GM19328 (cell line): ENCODE measurements around the gene CEMIP.

ENCODE experiments used
- ATAC-seq: cut with Tn5 transposase; IDR thresholded peaks from one replicate; pipeline ENCODE4 v1.9.1; 2021; ENCODE audit warnings: mild to moderate bottlenecking, moderate library complexity; ENCODE audit not compliant: unreplicated experiment

Gene CEMIP

GRCh38 chr15:80920271-80920699, 141.1 kb downstream of the CEMIP start:
- no peak for ATAC-seq

GRCh38 chr15:80921736-80922410, 142.7 kb downstream of the CEMIP start:
- no peak for ATAC-seq

- no peak for ATAC-seq
These were observed 144.5 kb downstream of the CEMIP start for GRCh38 chr15:80923668-80924067.

GRCh38 chr15:80924278-80924677, 145.1 kb downstream of the CEMIP start:
- no peak for ATAC-seq

- ATAC-seq, result no peak
These were observed 146.5 kb downstream of the CEMIP start for GRCh38 chr15:80925597-80926059.

GRCh38 chr15:80926126-80926525, 147.0 kb downstream of the CEMIP start:
- no peak for ATAC-seq

- no peak for ATAC-seq
These were observed 150.1 kb downstream of the CEMIP start for GRCh38 chr15:80929225-80929624.

- ATAC-seq, result no peak
These were observed 150.5 kb downstream of the CEMIP start for GRCh38 chr15:80929689-80930088.

DNA sequence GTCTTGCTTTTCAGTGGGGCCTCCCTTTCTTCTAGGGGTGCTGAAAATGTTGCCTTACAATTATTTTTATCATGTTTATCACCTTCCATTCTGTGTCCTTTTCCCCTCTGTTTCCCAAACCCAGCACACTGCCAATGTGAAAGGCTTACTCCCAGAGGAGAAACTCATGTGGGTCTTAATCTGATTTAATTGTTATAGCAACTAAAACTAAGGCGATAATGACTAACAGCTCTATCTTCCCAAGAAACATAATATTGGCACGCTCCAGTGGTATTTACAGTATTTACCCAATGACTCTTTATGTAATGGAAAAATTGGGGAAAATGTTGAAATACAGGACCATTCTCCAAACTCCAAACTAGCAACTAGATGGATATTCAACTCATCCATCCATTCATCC, 152.0 kb downstream of the CEMIP start:
- no peak for ATAC-seq

GRCh38 chr15:80931721-80932512, 152.7 kb downstream of the CEMIP start:
- ATAC-seq, result no peak

DNA sequence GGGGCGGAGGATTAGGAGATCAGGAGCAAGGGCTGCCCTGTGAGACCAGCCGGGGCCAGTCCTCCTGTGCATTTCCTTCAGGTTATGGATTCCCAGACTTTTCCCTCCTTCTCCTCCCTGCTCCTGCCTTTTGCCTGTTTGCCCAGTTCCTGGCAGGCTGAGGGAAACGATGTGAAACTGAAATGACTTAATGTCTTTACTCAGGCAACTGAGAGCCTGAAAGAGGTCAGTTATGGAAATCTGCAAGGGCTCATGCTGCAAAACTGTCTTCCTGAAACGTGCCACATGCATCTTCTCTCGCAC, 153.3 kb downstream of the CEMIP start:
- no peak for ATAC-seq

GRCh38 chr15:80932989-80933388, 153.8 kb downstream of the CEMIP start:
- no peak for ATAC-seq

DNA sequence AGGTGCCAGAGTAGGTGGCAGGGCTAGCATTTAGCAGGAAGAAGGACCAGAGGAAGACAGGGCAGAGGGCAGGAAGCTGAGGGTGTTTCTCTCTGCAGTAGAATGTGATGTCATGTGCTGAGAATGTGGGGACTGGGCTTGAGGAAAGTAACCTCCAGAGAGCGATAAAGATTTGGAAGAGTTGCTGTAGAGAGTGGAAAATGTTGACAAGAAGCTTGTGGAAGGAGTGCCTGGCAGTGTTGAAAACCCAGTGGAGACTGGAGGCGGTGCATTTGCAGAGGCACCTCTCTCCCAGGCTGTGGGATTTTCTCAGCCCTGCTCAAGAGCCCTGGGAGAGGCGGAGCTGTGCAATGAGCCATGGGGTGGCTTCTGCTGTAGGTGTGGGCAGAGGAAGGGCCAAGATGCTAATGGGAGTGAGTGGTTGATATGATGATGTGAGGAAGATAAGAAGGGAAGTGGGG, 155.6 kb downstream of the CEMIP start:
- no peak for ATAC-seq

- no peak for ATAC-seq
These were observed 157.3 kb downstream of the CEMIP start for GRCh38 chr15:80936288-80937078.

- no peak for ATAC-seq
These were observed 158.5 kb downstream of the CEMIP start for GRCh38 chr15:80937718-80938117.

- no peak for ATAC-seq
These were observed 160.0 kb downstream of the CEMIP start for GRCh38 chr15:80939216-80939615.

DNA sequence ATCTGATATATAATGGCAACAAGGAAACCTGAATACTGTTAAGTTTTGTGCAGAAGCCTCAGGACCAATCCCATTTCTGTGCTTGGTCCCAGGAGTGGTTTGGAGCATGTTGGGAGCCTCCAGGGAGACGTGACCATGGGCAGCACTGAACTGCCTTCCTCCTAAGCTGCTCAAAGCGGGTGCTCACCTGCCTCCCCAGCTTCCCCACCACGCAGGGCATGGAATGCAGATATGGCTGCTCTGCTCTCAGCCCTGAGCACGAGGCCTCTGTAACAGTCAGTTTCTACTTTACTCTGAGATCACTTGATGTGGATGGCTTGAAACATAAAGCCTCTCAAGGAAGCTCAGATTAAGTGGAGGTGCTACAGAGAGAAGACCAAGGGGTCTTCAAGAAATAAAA, 161.2 kb downstream of the CEMIP start:
- no peak for ATAC-seq

DNA sequence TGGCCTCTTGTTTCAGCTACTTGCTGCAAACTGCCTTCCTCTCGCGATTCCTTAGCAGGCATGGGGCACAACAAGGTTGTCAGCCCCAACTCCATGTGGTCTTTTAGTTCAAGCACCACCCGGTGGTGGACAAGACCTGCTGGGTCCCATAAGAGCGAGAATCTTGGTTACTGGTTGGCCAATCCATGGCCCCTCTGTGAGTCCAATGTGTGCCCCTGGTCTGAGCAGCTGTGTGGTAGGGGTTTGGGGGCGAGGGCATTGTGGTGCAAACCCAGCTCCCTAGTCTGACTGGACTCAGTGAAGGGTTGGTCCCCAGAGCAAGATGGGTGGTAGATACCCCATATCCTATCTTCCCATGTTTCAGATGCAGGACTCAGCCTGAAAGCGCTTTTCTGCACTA, 161.7 kb downstream of the CEMIP start:
- no peak for ATAC-seq

DNA sequence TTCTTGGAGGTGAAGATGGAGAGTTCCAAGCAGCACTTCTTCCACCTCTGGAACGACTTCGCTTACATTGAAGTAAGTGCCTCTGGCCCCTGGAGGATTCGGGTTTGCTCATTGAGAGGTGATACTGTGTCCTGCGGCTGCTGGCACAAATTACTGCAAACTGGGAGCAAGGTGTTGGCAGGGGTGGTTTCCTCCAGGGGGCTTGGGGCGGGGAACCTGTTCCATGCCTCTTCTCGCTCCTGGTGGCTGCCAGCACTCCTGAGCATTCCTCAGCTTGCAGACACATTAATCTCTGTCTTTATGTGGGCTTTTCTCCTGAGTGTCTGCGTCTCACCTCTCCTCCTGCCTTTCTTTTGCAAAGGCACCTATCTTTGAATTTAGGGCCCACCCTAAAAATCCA, 163.1 kb downstream of the CEMIP start:
- no peak for ATAC-seq

- ATAC-seq, result no peak
These were observed 163.8 kb downstream of the CEMIP start for GRCh38 chr15:80942746-80943565.

DNA sequence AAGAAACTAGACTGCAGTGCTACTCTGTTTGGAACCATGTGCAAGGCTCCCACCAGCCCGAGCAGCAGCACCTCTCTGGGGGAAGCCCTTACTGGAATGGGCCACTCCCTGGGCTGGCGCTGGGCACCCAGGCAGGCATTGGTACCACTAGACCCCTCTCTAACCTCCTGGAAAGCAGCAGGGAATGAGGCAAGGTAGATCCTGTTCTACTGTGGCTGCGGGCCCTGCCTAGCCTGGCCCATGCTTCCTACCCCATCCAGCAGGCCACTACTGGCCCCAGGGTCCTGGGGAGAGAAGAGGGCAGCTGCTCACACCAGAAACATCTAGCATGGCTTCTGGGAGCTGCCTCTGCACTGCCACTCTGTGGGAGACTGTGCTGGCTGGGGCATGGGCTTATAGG, 165.6 kb downstream of the CEMIP start:
- ATAC-seq, result no peak
